BLaER1 (cell line): Measurements from ENCODE around the gene ORMDL3.
"Not testable (repeated sequence)": the region's sequence is repeated elsewhere in the genome, so short reads cannot be mapped to it uniquely, and the experiment has no call there.

Experiments
- H3K27ac ChIP-seq: shearing (Covaris generic); formaldehyde crosslinking; 2 replicates; pipeline ENCODE4 v1.8.1; 2022
- H3K27me3 ChIP-seq: shearing (Covaris generic); formaldehyde crosslinking; 2 replicates; pipeline ENCODE4 v1.8.1; 2022
- H3K36me3 ChIP-seq: shearing (Covaris generic); formaldehyde crosslinking; 2 replicates; pipeline ENCODE4 v1.8.1; 2022
- H3K4me1 ChIP-seq: shearing (Covaris generic); formaldehyde crosslinking; 2 replicates; pipeline ENCODE4 v1.8.1; 2022
- H3K4me2 ChIP-seq: shearing (Covaris generic); formaldehyde crosslinking; 2 replicates; pipeline ENCODE4 v1.8.1; 2022
- H3K4me3 ChIP-seq: shearing (Covaris generic); formaldehyde crosslinking; 2 replicates; pipeline ENCODE4 v1.8.1; 2022
- H3K9ac ChIP-seq: shearing (Covaris generic); formaldehyde crosslinking; 2 replicates; pipeline ENCODE4 v1.8.1; 2022
- H3K9me3 ChIP-seq: shearing (Covaris generic); formaldehyde crosslinking; 2 replicates; pipeline ENCODE4 v1.8.1; 2022
- H4K20me1 ChIP-seq: shearing (Covaris generic); formaldehyde crosslinking; 2 replicates; pipeline ENCODE4 v1.8.1; 2022
- Cebpa-rat ChIP-seq: shearing (Covaris generic); IDR thresholded peaks from 2 replicates; pipeline ENCODE4 v1.8.1; 2022

Gene ORMDL3

GRCh38 chr17:39887078-39887477 lies 40.3 kb downstream of the ORMDL3 start:
- Histone ChIP-seq H3K36me3 (no peaks in the 10 kb centered on the region), H3K4me3 (no peak overlapping the region), H3K9me3 (no peaks in the 10 kb centered on the region), H3K4me1 (peaks cover 9% of the 10 kb centered on the region), H4K20me1 (no peaks in the 10 kb centered on the region), H3K9ac (no peak overlapping the region), H3K27ac (no peak overlapping the region), H3K27me3 (no peaks in the 10 kb centered on the region), H3K4me2 (no peak overlapping the region)
- no peak for TF ChIP-seq Cebpa-rat

GRCh38 chr17:39886102-39886501 lies 41.3 kb downstream of the ORMDL3 start:
- H3K9me3 ChIP-seq, H3K4me3 ChIP-seq, H4K20me1 ChIP-seq, H3K4me2 ChIP-seq, H3K4me1 ChIP-seq, H3K27me3 ChIP-seq, H3K27ac ChIP-seq, H3K36me3 ChIP-seq, H3K9ac ChIP-seq: not testable (repeated sequence)

GRCh38 chr17:39872751-39873150 lies 54.6 kb downstream of the ORMDL3 start:
- H4K20me1 ChIP-seq, result no peaks in the 10 kb centered on the region
- no peak overlapping the region for H3K4me2 ChIP-seq
- no peak for TF ChIP-seq Cebpa-rat
- no peak overlapping the region for H3K4me3 ChIP-seq
- H3K36me3 ChIP-seq, result no peaks in the 10 kb centered on the region
- H3K9me3 ChIP-seq, result peaks cover 11% of the 10 kb centered on the region
- H3K4me1 ChIP-seq, result no peaks in the 10 kb centered on the region
- H3K9ac ChIP-seq, result no peak overlapping the region
- no peak overlapping the region for H3K27ac ChIP-seq
- no peaks in the 10 kb centered on the region for H3K27me3 ChIP-seq

GRCh38 chr17:39871801-39872200 lies 55.6 kb downstream of the ORMDL3 start:
- H3K27ac ChIP-seq, result no peak overlapping the region
- no peaks in the 10 kb centered on the region for H3K4me1 ChIP-seq
- H3K9ac ChIP-seq, result no peak overlapping the region
- no peaks in the 10 kb centered on the region for H4K20me1 ChIP-seq
- H3K27me3 ChIP-seq, result no peaks in the 10 kb centered on the region
- no peak overlapping the region for H3K4me3 ChIP-seq
- H3K36me3 ChIP-seq, result no peaks in the 10 kb centered on the region
- no peak for TF ChIP-seq Cebpa-rat
- H3K4me2 ChIP-seq, result no peak overlapping the region
- peaks cover 19% of the 10 kb centered on the region for H3K9me3 ChIP-seq
